Parathyroid adenoma (tissue), 2 donors: Measurements from ENCODE around the gene ACTN4.

Source experiments
- H2AFZ ChIP-seq: fragments of 300-600 bp; sonication (generic); one replicate; pipeline ENCODE4 v1.7.0; 2017; ENCODE audit warnings: antibody characterized with exemption, mild to moderate bottlenecking
- H3K27ac ChIP-seq: fragments of 300-600 bp; sonication (generic); one replicate; pipeline ENCODE4 v1.7.0; 2017
- H3K27me3 ChIP-seq: fragments of 300-600 bp; sonication (generic); one replicate; pipeline ENCODE4 v1.7.0; 2017; ENCODE audit warnings: low read length; ENCODE audit not compliant: control insufficient read depth, insufficient read depth
- H3K36me3 ChIP-seq: fragments of 300-600 bp; sonication (generic); one replicate; pipeline ENCODE4 v1.7.0; 2017; ENCODE audit warnings: low read length; ENCODE audit not compliant: control insufficient read depth, insufficient read depth
- H3K4me1 ChIP-seq: fragments of 300-600 bp; sonication (generic); one replicate; pipeline ENCODE4 v1.7.0; 2017; ENCODE audit warnings: control low read depth
- H3K4me2 ChIP-seq: fragments of 300-600 bp; sonication (generic); one replicate; pipeline ENCODE4 v1.7.0; 2017; ENCODE audit warnings: low read length
- H3K4me3 ChIP-seq: fragments of 300-600 bp; sonication (generic); one replicate; pipeline ENCODE4 v1.7.0; 2017; ENCODE audit warnings: low read depth, low read length
- H3K79me2 ChIP-seq: fragments of 300-600 bp; sonication (generic); one replicate; pipeline ENCODE4 v1.7.0; 2017; ENCODE audit warnings: control low read depth
- H3K9ac ChIP-seq: fragments of 300-600 bp; sonication (generic); one replicate; pipeline ENCODE4 v1.7.0; 2017; ENCODE audit warnings: mild to moderate bottlenecking
- H3K9me3 ChIP-seq: fragments of 300-600 bp; sonication (generic); one replicate; pipeline ENCODE4 v1.7.0; 2017; ENCODE audit warnings: low read length; ENCODE audit not compliant: control insufficient read depth
- CTCF ChIP-seq: fragments of 300-600 bp; sonication (generic); IDR thresholded peaks from one replicate; pipeline ENCODE4 v1.7.0; 2017; ENCODE audit warnings: antibody characterized with exemption, mild to moderate bottlenecking
- donor health status: primary hyperparathyroidism.

ACTN4 gene

DNA sequence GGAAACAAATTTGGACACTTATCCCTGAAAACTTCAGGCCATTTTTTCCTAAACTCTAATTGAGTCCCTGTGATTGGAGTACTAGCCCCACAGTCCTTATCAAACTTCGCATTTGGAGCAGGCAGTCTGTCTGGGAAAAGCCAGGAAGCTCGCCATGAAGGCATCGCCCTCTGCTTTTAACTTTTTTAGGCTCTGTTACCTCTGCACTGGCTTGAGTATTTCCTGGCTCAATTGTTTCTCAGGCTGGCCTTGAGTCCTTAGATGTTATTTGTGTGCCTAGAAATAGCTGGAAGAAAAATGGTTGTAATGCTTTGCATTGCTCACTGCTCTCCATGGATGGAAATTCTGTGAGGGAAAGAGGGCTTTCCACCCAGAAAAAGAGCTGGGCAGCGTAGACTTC is 24.2 kb downstream of the ACTN4 start:
- Histone ChIP-seq H3K79me2 (peaks cover 70% of the 10 kb centered on the region), H3K27me3 (no peaks in the 10 kb centered on the region), H3K4me2 (peak overlapping the region; percentile 0), H3K4me3 (no peak overlapping the region), H3K4me1 (peaks cover 58% of the 10 kb centered on the region), H3K9ac (no peak overlapping the region), H3K9me3 (no peaks in the 10 kb centered on the region), H2AFZ (no peak overlapping the region), H3K36me3 (no peaks in the 10 kb centered on the region), H3K27ac (peak overlapping the region; percentile 43)
- TF ChIP-seq CTCF: no peak

DNA sequence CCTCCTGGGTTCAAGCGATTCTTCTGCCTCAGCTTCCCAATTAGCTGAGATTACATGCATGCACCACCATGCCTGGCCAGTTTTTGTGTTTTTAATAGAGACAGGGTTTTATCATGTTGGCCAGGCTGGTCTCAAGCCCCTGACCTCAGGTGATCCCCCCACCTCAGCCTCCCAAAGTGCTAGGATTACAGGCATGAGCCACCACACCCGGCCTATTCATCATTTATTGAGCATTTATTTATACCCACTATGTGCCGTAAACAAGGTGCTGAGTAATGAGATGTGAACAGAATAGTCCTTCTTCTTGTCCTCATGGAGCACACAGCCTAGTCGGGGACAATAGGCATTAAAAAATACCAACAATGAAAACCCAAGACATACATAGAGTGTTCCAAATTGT is 25.6 kb downstream of the ACTN4 start:
- Histone ChIP-seq H3K4me3 (no peak overlapping the region), H3K9ac (no peak overlapping the region), H3K4me2 (no peak overlapping the region), H3K27ac (no peak overlapping the region), H3K36me3 (no peaks in the 10 kb centered on the region), H3K9me3 (no peaks in the 10 kb centered on the region), H2AFZ (no peak overlapping the region), H3K4me1 (peaks cover 58% of the 10 kb centered on the region), H3K79me2 (peaks cover 69% of the 10 kb centered on the region), H3K27me3 (no peaks in the 10 kb centered on the region)
- no peak for TF ChIP-seq CTCF

DNA sequence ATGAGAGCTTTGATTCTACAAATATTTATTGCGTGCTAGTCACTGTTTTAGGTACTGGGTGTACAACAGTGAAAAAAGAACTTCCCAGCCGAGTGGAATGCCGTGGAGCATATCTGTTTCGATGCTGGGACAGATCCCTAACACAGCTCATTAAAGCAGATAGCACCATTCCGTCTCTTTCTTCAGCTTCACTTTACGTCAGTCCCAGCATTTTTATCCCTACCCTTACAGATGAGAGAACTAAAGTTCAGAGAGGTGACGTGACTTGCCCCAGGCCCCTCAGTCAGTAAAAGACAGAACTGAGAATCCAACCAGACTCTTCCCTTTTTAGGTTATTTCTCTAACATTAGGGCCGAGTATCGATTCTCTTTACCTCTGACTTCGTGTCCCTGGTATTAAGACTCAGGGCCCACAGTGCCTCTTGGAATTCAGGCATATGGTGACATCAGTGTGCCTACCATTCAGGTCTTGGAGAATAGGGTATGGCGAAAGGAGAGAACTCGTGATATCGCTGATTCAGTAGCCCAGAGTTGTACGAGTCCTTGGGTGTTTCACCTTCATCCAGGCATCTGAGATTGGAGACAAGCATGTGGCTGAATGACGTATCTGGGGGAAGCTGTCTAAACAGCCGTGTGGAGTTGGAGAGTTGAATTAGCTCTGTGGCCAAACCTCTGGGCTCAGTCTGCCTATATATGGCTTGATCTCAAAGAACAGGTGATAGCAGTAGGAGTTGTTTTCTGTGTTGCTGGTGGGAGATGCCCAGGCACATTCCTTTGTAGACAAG is 27.1 kb downstream of the ACTN4 start:
- H3K79me2 ChIP-seq: peaks cover 61% of the 10 kb centered on the region
- H3K4me3 ChIP-seq: no peak overlapping the region
- H3K27me3 ChIP-seq: no peaks in the 10 kb centered on the region
- no peak for TF ChIP-seq CTCF
- H3K4me1 ChIP-seq: peaks cover 64% of the 10 kb centered on the region
- peak overlapping the region; percentile 100 for H3K27ac ChIP-seq
- H3K9ac ChIP-seq: no peak overlapping the region
- H2AFZ ChIP-seq: no peak overlapping the region
- H3K9me3 ChIP-seq: no peaks in the 10 kb centered on the region
- H3K4me2 ChIP-seq: peak overlapping the region; percentile 52
- no peaks in the 10 kb centered on the region for H3K36me3 ChIP-seq

GRCh38 chr19:38675611-38676010 is 28.2 kb downstream of the ACTN4 start:
- no peaks in the 10 kb centered on the region for H3K27me3 ChIP-seq
- no peak overlapping the region for H3K4me2 ChIP-seq
- H3K4me1 ChIP-seq: peaks cover 68% of the 10 kb centered on the region
- peak overlapping the region; percentile 100 for H3K27ac ChIP-seq
- H2AFZ ChIP-seq: no peak overlapping the region
- no peaks in the 10 kb centered on the region for H3K9me3 ChIP-seq
- peak; percentile 65 for TF ChIP-seq CTCF
- H3K36me3 ChIP-seq: no peaks in the 10 kb centered on the region
- H3K79me2 ChIP-seq: peaks cover 61% of the 10 kb centered on the region
- H3K9ac ChIP-seq: no peak overlapping the region
- H3K4me3 ChIP-seq: no peak overlapping the region
